Thyroid gland (tissue), 4 donors: ENCODE data around the gene ADAMTS13. TPM values are rescaled to one million over a fixed set of nuclear protein-coding genes. Genes with fewer than 3 reads are reported as not detected.

Experiments
- DNase-seq, 2 donors: peaks; one replicate each; pipeline ENCODE4 v3.0.0-alpha.2; 2019
- H3K27ac ChIP-seq, 3 donors: fragments of 200-600 bp; sonication (generic); 1 replicate in 2 of 3; 2 replicates in 1 of 3; pipeline ENCODE4 v1.5.1; 2016 to 2019; ENCODE audit warnings: mild to moderate bottlenecking in 1 of 3, moderate library complexity in 1 of 3
- H3K27me3 ChIP-seq: fragments of 200-600 bp; sonication (generic); one replicate; pipeline ENCODE4 v1.5.1; 2019
- H3K36me3 ChIP-seq, 2 donors: fragments of 200-600 bp; sonication (generic); one replicate each; pipeline ENCODE4 v1.5.1; 2016 to 2019
- H3K4me1 ChIP-seq, 2 donors: fragments of 200-600 bp; sonication (generic); one replicate each; pipeline ENCODE4 v1.5.1; 2017 to 2019
- H3K4me3 ChIP-seq, 3 donors: fragments of 200-600 bp; sonication (generic); replicated peaks in 1 of 3; 1 replicate in 2 of 3; 2 replicates in 1 of 3; pipeline ENCODE4 v1.5.1; 2016; ENCODE audit warnings: mild to moderate bottlenecking in 1 of 3
- H3K9me3 ChIP-seq: fragments of 200-600 bp; sonication (generic); one replicate; pipeline ENCODE4 v1.5.1; 2017
- POLR2A ChIP-seq, 2 donors: fragments of 450-650 bp; IDR thresholded peaks; one replicate each; pipeline ENCODE4 v1.6.1; 2017; ENCODE audit warnings: antibody characterized with exemption in 2 of 2, mild to moderate bottlenecking in 2 of 2, moderate library complexity in 1 of 2
- WGBS, 2 donors: methylation state at CpG; one replicate each; pipeline ENCODE4 v1.1.5; 2017; 5-methylcytosine and 5-hydroxymethylcytosine counted together
- intact Hi-C: fragments of 100-400 bp; cut with DNase I; formaldehyde crosslinking; loops from one replicate; pipeline ENCODE4 v1.15.1; 2023
- total RNA-seq, 4 donors: library from RNA; depleted of rRNA; stranded (reverse); fragments of >200 nt; gene quantifications; one replicate each; pipeline ENCODE4 v1.2.3, GENCODE V29; 2016
- TF ChIP-seq, protein P1 (sequence below), 6 experiments: fragments of 200-600 bp in 3 of 6; fragments of 450-650 bp in 3 of 6; sonication (generic) in 3 of 6; IDR thresholded peaks; one replicate each; pipeline ENCODE4 v1.5.1; 2016 to 2019; ENCODE audit warnings: antibody characterized with exemption in 6 of 6, mild to moderate bottlenecking in 2 of 6, inconsistent platforms in 1 of 6, moderate library complexity in 1 of 6

Gene ADAMTS13
- total RNA-seq, 4 donors from 2014 or later: 1.5 to 2.8 (median 2.0) TPM

DNA sequence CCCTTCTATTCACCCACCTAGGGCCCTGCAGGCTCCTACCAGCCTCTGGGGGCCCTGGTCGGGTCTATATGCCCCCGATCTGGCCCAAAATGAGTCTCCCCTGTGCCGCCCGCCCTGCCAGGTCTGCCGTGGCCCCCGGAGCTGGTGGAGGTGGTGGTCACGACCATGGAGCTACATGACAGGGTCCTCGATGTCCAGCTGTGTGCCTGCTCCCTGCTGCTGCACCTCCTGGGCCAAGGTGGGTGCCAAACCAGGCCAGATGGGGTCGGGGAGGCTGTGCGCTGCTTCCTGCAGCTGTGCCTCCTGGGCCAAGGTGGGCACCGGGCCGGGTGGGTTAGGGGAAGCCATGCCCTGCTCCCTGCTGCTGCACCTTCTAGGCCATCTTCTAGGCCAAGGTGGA lies 21.9 kb upstream of the ADAMTS13 start:
- Histone ChIP-seq H3K27ac (no peak overlapping the region), H3K9me3 (no peaks in the 10 kb centered on the region), H3K36me3 (peaks cover 0 to 5% of the 10 kb centered on the region in 2 donors), H3K27me3 (no peaks in the 10 kb centered on the region), H3K4me1 (no peaks in the 10 kb centered on the region), H3K4me3 (no peak overlapping the region)
- no peak for DNase-seq
- TF ChIP-seq, protein P1, sequence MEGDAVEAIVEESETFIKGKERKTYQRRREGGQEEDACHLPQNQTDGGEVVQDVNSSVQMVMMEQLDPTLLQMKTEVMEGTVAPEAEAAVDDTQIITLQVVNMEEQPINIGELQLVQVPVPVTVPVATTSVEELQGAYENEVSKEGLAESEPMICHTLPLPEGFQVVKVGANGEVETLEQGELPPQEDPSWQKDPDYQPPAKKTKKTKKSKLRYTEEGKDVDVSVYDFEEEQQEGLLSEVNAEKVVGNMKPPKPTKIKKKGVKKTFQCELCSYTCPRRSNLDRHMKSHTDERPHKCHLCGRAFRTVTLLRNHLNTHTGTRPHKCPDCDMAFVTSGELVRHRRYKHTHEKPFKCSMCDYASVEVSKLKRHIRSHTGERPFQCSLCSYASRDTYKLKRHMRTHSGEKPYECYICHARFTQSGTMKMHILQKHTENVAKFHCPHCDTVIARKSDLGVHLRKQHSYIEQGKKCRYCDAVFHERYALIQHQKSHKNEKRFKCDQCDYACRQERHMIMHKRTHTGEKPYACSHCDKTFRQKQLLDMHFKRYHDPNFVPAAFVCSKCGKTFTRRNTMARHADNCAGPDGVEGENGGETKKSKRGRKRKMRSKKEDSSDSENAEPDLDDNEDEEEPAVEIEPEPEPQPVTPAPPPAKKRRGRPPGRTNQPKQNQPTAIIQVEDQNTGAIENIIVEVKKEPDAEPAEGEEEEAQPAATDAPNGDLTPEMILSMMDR (IDR thresholded peaks at IDR 0.05): no peak
- no peak for TF ChIP-seq POLR2A (IDR thresholded peaks at IDR 0.05)
- intact Hi-C loops: no loop called here
- 83 to 87% methylated on average over 2 to 3 of the region's 12 CpGs for WGBS, 2 donors

DNA sequence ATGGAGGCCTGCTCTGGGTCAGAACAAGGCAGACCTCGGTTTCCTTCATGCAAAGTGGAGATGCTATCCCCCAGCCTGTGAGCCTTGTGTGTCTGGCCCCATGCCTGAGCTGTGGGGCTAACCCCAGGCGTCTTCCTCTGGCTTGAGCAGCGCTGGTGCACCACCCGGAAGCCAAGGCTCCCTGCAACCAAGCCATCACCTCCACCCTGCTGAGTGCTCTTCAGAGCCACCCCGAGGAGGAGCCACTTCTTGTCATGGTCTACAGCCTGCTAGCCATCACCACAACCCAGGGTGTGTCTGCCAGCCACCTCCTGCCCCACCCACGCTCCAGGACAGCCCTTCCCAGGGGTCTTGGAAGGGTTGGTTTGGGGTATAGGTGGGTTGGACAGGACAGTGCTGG lies 20.6 kb upstream of the ADAMTS13 start:
- intact Hi-C loops: no loop called here
- Histone ChIP-seq H3K9me3 (no peaks in the 10 kb centered on the region), H3K27ac (no peak overlapping the region), H3K4me1 (no peaks in the 10 kb centered on the region), H3K27me3 (no peaks in the 10 kb centered on the region), H3K36me3 (peaks cover 0 to 14% of the 10 kb centered on the region in 2 donors), H3K4me3 (no peak overlapping the region)
- 96 to 100% methylated on average over 2 to 5 of the region's 6 CpGs for WGBS, 2 donors
- TF ChIP-seq, protein P1 (IDR thresholded peaks at IDR 0.05): no peak
- no peak for TF ChIP-seq POLR2A (IDR thresholded peaks at IDR 0.05)
- DNase-seq: no peak

DNA sequence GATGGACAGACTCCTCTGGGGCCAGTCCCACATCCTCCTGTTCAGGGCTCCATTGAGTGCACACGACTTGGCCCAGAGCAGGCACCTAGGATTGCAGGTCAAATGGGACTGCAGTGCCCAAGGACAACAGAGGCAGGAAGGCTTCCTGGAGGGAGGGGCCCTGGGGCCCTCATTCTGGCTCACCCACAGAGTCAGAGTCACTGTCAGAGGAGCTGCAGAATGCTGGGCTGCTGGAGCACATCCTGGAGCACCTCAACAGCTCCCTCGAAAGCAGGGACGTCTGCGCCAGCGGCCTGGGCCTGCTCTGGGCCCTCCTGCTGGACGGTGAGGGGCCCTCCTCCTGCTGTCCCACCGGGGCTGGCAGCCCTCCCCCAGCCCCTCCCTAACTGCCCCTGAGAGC lies 19.5 kb upstream of the ADAMTS13 start:
- intact Hi-C loops: no loop called here

DNA sequence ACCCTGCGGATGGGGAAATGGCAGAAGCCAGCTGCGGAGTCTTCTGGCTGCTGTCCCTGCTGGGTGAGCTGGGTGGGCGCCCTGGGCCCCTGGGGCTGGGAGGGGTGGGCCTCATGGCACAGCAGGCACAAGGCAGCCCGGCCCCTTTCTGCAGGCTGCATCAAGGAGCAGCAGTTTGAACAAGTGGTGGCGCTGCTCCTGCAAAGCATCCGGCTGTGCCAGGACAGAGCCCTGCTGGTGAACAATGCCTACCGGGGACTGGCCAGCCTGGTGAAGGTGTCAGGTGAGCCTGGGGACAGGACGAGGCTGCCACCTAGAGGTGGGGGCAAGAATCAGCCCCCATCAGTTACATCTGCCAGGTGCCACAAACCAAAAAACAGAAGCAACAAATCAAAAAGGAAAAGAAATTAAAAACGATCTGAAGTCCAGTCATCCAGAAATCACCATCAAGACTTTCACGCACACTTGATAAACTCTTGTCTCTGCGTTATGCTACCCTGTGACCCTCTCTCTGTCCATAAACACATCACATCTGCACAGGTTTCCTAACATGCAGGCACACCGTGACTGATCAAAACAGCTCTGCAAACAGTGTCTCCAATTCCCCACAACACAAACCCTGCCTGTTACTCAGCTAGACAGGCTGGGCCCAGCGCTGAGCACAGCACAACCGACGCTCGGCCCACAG lies 18.3 kb upstream of the ADAMTS13 start:
- WGBS, 2 donors: 73 to 83% methylated on average over 10 to 15 of the region's 16 CpGs
- Histone ChIP-seq H3K4me1 (no peaks in the 10 kb centered on the region), H3K36me3 (peaks cover 12 to 25% of the 10 kb centered on the region in 2 donors), H3K27me3 (no peaks in the 10 kb centered on the region), H3K4me3 (no peak overlapping the region), H3K27ac (no peak overlapping the region), H3K9me3 (no peaks in the 10 kb centered on the region)
- intact Hi-C loops: no loop called here
- TF ChIP-seq, protein P1 (IDR thresholded peaks at IDR 0.05): peak in 2 of 6 experiments; percentile 24 to 29
- no peak for TF ChIP-seq POLR2A (IDR thresholded peaks at IDR 0.05)
- peak in 1 of 2 donors; percentile 9 for DNase-seq

More for the DNA sequence above, 19.5 kb upstream of the ADAMTS13 start:
- no peaks in the 10 kb centered on the region for H3K4me1 ChIP-seq
- TF ChIP-seq, protein P1 (IDR thresholded peaks at IDR 0.05): no peak
- no peak for TF ChIP-seq POLR2A (IDR thresholded peaks at IDR 0.05)
- H3K36me3 ChIP-seq: peaks cover 6 to 16% of the 10 kb centered on the region in 2 donors
- no peak overlapping the region for H3K4me3 ChIP-seq
- H3K9me3 ChIP-seq: no peaks in the 10 kb centered on the region
- no peaks in the 10 kb centered on the region for H3K27me3 ChIP-seq
- H3K27ac ChIP-seq: no peak overlapping the region
- 73 to 100% methylated on average over 1 to 3 of the region's 7 CpGs for WGBS, 2 donors
- DNase-seq: no peak

DNA sequence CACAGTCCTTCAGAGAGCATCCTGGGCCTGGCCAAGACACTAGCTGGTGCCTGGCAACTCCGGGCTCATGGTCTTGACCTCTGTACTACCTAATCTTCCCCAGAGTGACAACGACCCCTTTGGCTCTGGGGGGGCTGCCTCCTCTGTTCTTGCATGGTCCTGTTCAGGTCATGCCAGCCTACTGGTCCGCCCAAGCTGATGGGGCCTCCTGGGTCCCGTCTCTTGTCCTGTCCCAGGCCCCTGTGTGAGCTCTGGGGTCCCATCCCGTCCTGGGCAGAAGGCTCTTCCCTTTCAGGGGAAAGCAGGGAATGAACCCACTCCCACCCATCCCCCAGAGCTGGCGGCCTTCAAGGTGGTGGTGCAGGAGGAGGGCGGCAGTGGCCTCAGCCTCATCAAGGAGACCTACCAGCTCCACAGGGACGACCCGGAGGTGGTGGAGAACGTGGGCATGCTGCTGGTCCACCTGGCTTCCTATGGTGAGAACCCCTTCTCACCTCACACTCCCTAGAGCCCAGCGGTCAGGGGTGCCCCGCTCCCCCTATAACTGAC lies 17.6 kb upstream of the ADAMTS13 start:
- 94 to 96% methylated on average over 7 to 12 of the region's 12 CpGs for WGBS, 2 donors
- no peaks in the 10 kb centered on the region for H3K27me3 ChIP-seq
- no peak for DNase-seq
- intact Hi-C loops: no loop called here
- H3K36me3 ChIP-seq: peaks cover 12 to 29% of the 10 kb centered on the region in 2 donors
- no peak overlapping the region for H3K27ac ChIP-seq
- H3K9me3 ChIP-seq: no peaks in the 10 kb centered on the region
- H3K4me1 ChIP-seq: no peaks in the 10 kb centered on the region
- no peak for TF ChIP-seq POLR2A (IDR thresholded peaks at IDR 0.05)
- TF ChIP-seq, protein P1 (IDR thresholded peaks at IDR 0.05): no peak
- no peak overlapping the region for H3K4me3 ChIP-seq
